Left renal pelvis (tissue), 4 donors: ENCODE results near the gene FAAP24. TPM values are rescaled to one million over a fixed set of nuclear protein-coding genes. Genes with fewer than 3 reads are reported as not detected.
"Not testable (repeated sequence)": the region's sequence is repeated elsewhere in the genome, so short reads cannot be mapped to it uniquely, and the experiment has no call there.

ENCODE experiments used
- DNase-seq, 4 donors: peaks; one replicate each; pipeline ENCODE4 v3.0.0-alpha.2; 2013; ENCODE audit warnings: low read depth in 4 of 4, low spot score in 3 of 4
- polyA plus RNA-seq, 4 donors: library from polyadenylated mRNA; unstranded; fragments of 120-200 nt; gene quantifications; one replicate each; pipeline ENCODE4 v1.2.1, GENCODE V29; 2013; ENCODE audit not compliant: insufficient read length in 4 of 4

FAAP24 gene
- polyA plus RNA-seq, 4 donors = 3.3 to 4.1 (median 3.5) TPM

GRCh38 chr19:32997716-32998355 lies 25.8 kb downstream of the FAAP24 start:
- DNase-seq = no peak

GRCh38 chr19:32998722-32999121 lies 26.7 kb downstream of the FAAP24 start:
- no peak for DNase-seq

DNA sequence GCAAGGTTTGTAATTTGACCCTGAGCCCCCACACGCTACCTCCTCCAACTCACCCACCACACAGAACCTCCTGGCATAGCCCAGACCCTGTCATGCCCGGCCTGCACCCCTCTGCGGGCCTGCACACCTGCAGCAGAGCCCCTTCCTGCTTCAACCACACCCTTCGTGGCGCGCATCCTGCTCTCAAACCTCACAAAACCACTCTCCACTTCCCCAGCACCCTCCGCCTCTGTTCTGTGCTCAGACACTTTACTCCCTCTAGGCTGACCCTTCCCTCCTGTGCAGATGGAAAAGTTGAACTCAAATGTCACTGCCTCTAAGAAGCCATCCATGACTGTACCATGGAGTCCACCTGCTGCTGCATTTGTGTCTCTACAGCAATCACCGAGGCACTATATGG lies 28.5 kb downstream of the FAAP24 start:
- DNase-seq = no peak

- DNase-seq = no peak
Measured at GRCh38 chr19:33000910-33001309, 28.9 kb downstream of the FAAP24 start.

- not testable (repeated sequence) for DNase-seq
Measured at GRCh38 chr19:33002126-33002865, 30.3 kb downstream of the FAAP24 start.

DNA sequence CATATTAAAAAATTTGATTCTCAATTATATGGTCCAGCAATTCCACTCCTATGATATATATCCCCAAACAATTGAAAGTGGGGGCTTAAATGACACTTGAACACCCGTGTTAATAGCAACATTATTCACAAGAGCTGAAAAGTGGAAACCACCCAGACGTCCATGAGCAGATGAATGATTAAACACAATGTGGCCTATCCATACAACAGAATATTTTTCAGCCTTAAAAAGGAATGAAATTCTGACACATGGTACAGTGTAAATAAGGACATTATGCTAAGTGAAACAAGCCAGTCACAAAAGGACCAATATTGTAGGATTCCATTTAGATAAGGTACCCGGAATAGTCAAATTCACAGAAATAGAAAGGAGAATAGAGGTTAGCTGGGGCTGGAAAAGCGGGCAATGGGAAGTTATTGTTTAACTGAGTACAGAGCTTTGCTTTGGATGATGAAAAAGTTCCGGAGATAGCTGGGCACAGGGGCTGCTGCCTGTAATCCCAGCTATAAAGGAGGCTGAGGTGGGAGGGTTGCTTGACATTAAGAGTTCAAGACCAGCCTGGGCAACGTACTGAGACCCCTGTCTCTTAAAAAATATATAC lies 31.5 kb downstream of the FAAP24 start:
- not testable (repeated sequence) for DNase-seq

DNA sequence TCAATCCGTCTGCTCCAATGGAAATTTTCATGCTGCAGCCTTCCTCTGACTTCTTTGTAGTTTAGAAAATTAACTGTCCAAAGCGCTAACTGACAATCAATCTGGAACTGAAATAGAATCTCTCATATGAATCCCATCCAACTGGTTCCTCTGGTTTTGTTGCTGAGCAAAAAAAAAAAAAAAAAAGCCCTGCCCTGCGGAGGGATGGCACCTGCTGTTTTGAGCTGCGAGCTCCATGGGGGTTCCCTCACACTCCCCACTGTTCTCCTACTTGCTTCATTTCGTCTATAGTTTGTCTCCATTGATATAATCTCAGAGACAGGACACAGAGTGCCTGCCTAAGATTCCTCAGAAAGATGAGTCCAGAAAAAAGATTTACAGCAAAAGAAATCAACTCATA lies 33.4 kb downstream of the FAAP24 start:
- peak in 2 of 4 donors; percentile 22 to 24 for DNase-seq

GRCh38 chr19:33008738-33009137 lies 36.7 kb downstream of the FAAP24 start:
- DNase-seq = no peak

DNA sequence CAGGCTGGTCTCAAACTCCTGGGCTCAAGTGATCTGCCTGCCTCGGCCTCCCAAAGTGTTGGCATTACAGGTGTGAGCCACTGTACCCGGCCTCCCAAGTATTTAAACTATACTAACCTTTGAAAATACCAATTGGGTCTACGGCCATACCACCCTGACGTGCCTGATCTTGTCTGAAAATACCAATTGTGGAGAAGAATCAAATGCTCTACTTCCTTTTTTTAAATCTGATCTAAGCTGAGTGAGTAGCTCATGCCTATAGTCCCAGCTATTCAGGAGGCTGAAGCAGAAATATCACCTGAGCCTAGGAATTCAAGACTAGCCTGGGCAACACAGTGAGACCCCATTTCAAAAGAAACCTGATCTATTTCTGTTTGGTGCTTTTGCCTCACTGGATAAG lies 38.8 kb downstream of the FAAP24 start:
- DNase-seq = not testable (repeated sequence)

DNA sequence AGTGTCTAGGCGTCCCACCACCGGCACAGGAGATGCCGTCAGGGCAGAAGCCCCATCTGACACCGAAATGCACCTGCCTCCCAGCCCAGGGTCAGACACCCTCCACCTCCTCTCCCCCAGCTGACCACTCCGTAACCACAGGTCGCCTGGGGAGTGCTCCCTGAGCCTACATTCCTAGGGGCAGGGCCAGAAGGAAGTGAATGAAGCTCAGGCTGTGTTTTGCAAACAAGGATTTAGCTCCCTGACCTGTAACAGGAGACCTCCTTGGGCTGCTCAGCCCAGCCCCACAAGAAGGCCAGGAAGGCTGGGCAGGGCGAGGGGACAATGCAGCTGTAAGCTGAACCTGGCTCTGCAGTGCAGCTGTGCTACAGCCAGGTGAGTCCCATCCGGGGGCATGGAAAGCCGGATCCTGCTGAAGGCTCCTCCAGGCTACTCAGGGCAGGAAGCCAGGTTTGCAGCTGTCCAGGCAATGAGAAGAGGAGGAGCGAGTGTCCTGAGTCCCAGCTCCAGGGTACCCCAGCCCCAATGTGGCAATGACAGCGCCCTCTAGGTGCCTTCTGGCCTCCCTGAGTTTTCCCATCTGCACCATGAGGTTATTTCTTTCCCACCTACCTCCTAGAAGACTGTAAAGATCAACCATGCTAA lies 50.6 kb downstream of the FAAP24 start:
- DNase-seq = no peak

- DNase-seq = no peak
Measured at GRCh38 chr19:33024398-33024797, 52.4 kb downstream of the FAAP24 start.

DNA sequence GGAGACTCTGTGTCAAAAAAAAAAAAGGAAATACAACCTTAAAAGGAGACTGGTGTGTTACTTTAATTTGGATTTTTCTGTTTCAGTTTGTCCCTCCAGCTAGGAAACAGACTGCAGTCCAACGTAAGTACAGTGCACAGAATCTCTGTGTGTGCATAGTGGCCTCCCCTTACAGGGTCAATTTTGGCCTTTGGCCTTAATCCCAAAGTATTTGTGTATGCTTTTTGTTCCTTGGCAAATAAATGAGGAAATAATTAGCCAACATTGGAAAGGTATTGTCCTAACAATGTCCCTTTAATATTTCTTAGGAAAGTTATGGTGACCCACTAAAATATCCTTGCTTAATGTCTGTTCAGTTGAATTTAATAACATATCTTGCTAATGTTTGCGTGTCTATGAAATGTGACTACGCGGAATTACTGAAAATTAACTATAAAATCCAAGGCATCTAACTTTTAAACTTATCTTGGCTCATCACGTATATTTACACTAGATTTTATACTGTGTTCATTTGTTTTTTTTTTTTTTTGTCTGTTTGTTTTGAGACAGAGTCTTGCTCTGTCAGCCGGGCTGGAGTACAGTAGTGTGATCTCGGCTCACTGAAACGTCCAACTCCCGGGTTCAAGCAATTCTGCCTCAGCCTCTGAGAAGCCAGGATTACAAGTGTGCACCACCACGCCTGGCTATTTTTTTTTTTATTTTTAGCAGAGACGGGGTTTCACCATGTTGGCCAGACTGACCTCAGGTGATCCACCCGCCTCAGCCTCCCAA lies 53.6 kb downstream of the FAAP24 start:
- DNase-seq = not testable (repeated sequence)

DNA sequence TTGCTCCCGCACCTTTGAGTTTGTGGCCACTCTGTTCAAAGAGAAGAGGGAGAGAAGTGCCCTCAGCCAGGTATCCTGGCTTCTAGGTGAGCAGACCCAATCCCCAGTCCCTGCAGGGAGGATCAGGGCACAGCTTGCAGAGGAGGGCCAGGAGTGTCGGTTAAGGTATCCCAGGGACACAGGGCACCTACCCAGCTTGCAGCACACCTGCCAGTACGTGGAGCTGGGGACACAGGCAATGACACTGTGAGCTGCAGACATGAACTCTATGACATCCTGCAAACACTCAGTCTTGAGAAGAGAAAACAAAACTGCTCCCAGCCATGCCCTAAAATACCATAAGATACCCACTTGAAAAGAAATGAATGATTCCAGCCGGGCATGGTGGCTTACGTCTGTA lies 54.6 kb downstream of the FAAP24 start:
- not testable (repeated sequence) for DNase-seq

Other genes starting within 250 kb of the FAAP24 start
- 10 to 100 TPM in 2 of 4 donors, 1 to 10 TPM in 1, under 1 TPM in 1; 0.98 to 14.5 (median 11.5) TPM for gene SLC7A9, start 102.5 kb upstream of the FAAP24 start, polyA plus RNA-seq
- 10 to 100 TPM; 28.5 to 37.4 (median 30.9) TPM for gene CEP89, start 284 bp upstream of the FAAP24 start, polyA plus RNA-seq
- 10 to 100 TPM in 3 of 4 donors, 1 to 10 TPM in 1; 3.8 to 20.4 (median 18.2) TPM for gene RHPN2, start 92.6 kb downstream of the FAAP24 start, polyA plus RNA-seq
- gene GPATCH1, start 108.9 kb downstream of the FAAP24 start, polyA plus RNA-seq = 10 to 100 TPM in 3 of 4 donors, 1 to 10 TPM in 1; 9.9 to 17.5 (median 12.8) TPM
- 1 to 10 TPM in 3 of 4 donors, under 1 TPM in 1; 0.78 to 2.1 (median 1.2) TPM for gene WDR88, start 159.9 kb downstream of the FAAP24 start, polyA plus RNA-seq
- gene LRP3, start 222.1 kb downstream of the FAAP24 start, polyA plus RNA-seq = 10 to 100 TPM; 15.1 to 29.3 (median 26.3) TPM